Stomach (tissue), 4 donors: ENCODE data around the gene LRIT3.

Experiments
- CTCF ChIP-seq, 7 experiments: fragments of 450-650 bp in 4 of 7; fragments of 200-600 bp in 3 of 7; sonication (generic) in 3 of 7; IDR thresholded peaks; one replicate each; pipeline ENCODE4 v1.5.1; 2016 to 2019; ENCODE audit warnings: antibody characterized with exemption in 7 of 7, control low read depth in 2 of 7, mild to moderate bottlenecking in 1 of 7
- POLR2A ChIP-seq, 4 donors: fragments of 450-650 bp; IDR thresholded peaks; one replicate each; pipeline ENCODE4 v1.6.1; 2016; ENCODE audit warnings: antibody characterized with exemption in 4 of 4, control low read depth in 2 of 4, mild to moderate bottlenecking in 1 of 4, moderate library complexity in 1 of 4
- POLR2AphosphoS5 ChIP-seq, 3 donors: sonication (generic); formaldehyde crosslinking; IDR thresholded peaks; one replicate each; pipeline ENCODE4 v1.6.1; 2016; ENCODE audit warnings: antibody characterized with exemption in 3 of 3

- TF ChIP-seq CTCF (IDR thresholded peaks at IDR 0.05) (no peak), POLR2AphosphoS5 (IDR thresholded peaks at IDR 0.05) (no peak), POLR2A (IDR thresholded peaks at IDR 0.05) (no peak)
Measured at GRCh38 chr4:109821185-109821584, 26.7 kb upstream of the LRIT3 start.
